Keratinocyte (primary cell): ENCODE measurements around the gene TOPORS.

Experiments
- CTCF ChIP-seq, 3 experiments: IDR thresholded peaks in 1 of 3; conservative IDR thresholded peaks in 1 of 3; optimal IDR thresholded peaks in 1 of 3; 2 replicates in 2 of 3; 3 replicates in 1 of 3; pipeline versions ENCODE3 to v1.5.1; 2011; ENCODE audit warnings: low read length in 3 of 3, mild to moderate bottlenecking in 3 of 3, moderate library complexity in 2 of 3, control low read depth in 1 of 3, inconsistent platforms in 1 of 3; ENCODE audit not compliant: insufficient read depth in 2 of 3; ENCODE audit errors: extremely low read depth in 1 of 3
- EZH2 ChIP-seq: IDR thresholded peaks from one replicate; pipeline ENCODE4 v1.6.1; 2012; ENCODE audit warnings: inconsistent platforms, mild to moderate bottlenecking, low read length, moderate library complexity

DNA sequence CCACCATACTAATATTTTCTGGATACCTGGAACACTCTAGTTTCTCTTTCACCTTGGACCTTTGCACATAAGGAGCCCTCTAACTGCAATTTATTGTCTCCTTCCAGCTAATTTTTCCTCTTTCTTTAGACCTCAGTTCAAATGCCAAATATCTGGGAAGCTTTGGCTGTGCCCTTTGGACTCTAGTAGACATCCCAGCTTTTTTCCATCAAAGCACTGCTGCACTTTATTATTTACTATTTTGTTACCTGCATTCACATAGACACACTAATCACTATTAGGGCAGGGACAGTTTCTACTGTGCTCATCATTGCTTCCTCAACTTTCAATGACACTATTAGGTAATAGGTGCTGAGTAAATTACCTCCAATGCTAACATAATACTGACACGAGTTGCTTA, 28.5 kb downstream of the TOPORS start:
- TF ChIP-seq CTCF (optimal IDR thresholded peaks at IDR 0.05 in 1 of 3, IDR thresholded peaks at IDR 0.05 in 1 of 3, conservative IDR thresholded peaks at IDR 0.05 in 1 of 3; ENCODE audit: extremely low read depth in 1 of 3, insufficient read depth in 2 of 3, low read length in 3 of 3) = no peak
- TF ChIP-seq EZH2 = no peak
